HG03571 (cell line): ENCODE results near the gene SAP30BP.

Experiments
- ATAC-seq: cut with Tn5 transposase; IDR thresholded peaks from one replicate; pipeline ENCODE4 v1.9.1; 2021; ENCODE audit not compliant: unreplicated experiment

The SAP30BP gene

DNA sequence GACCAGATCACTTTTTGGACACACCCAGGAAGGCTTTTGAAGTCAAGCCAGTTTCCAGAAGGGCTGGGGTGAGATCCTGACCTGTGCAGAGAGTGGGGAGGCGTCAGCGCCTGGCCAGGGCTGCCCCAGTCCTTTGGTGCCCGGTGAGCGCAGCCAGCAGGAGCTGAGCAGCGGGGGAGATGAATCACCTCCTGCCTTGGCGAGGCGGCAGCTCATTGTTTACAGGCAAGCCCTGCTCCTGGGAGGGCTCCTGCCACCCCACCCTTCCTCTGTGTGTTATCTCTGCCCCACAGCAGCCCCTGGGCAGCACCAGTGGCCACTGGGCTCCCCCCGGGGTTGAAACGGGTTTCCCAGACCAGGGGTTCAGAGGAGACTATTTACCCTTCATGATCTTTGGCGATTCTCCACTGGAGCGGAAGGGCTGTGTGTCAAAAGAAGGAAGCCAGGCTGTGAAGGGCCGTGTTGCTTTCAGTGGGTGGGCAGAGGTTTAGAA, 40.0 kb downstream of the SAP30BP start:
- no peak for ATAC-seq

DNA sequence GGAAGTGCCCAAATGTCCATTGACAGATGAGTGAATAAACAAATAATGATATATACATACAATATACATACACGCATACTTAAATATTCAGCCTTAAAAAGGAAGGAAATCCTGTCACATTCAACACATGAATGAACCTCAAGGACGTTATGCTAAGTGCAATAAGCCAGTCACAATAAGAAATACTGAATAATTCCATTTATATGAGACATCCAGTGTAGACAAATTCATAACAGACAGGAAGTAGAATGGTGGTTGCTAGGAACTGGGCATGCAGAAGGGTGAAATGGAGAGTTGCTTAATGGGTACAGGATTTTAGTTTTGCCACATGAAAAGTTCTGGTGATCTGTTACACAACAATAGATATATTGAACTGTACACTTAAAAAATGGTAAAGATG, 45.3 kb downstream of the SAP30BP start:
- no peak for ATAC-seq

DNA sequence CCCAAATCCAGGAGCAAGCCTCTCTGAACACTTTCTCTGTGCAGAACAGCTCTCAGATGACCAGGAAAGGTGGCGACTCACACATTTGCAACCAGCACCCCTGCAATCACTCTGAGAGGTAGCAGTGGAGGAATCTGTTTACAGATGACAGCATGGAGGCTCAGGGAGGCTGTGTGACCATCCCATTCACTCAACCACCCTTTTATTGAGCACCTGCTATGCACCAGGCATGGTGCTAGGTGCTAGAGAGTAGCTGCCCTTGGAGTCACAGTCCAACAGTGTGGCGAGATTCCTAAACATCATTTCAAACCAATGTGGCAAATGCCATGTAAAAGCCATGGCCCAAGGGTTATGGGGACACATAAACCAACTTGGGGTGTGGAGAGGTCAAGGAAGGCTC, 52.6 kb downstream of the SAP30BP start:
- ATAC-seq = no peak

DNA sequence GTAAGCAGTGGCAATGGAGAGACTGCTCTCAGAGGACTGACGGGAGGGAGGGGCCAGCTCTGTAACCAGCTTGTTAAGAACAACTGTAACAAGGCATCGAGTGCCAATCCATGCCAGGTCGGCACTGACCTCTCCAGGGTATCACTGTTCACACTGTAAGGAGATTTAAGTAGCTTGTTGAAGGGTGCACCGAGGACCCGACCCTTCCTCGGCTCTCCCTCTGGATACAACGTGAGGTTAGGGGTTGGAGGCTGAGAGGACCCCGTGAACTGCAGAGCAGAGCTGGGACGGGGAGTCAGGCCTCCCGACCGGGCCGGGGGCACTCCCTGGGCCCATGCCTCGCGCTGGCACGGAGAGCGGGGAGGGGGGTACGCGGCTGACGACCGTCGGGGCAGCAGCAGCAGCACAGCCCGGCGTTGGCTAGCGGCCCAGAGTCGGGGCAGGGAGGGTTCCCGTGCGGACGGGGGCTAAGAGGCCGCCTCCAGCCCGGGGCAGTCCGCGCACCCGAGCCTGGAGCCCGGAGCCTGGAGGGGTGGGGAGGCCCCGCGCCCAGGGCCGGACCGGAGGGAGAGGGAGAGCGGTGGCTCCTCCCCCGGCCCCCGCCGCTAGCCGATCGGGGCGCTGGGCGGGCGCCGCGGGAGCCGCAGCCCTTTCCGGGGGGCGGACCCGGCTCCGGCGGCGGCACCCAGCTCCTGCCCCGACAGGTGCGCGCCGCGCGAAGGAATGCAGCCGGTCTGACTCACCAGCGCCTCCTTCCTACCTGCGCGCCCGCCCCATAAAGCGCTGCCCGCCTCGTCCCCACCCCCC, 53.7 kb downstream of the SAP30BP start, which contains the start of gene ITGB4:
Gene ITGB4, plus strand, starts transcription at position 804 of the 807 bp plus-strand sequence. CDS start 3,245 bp downstream, outside the sequence.
- ATAC-seq = no peak

DNA sequence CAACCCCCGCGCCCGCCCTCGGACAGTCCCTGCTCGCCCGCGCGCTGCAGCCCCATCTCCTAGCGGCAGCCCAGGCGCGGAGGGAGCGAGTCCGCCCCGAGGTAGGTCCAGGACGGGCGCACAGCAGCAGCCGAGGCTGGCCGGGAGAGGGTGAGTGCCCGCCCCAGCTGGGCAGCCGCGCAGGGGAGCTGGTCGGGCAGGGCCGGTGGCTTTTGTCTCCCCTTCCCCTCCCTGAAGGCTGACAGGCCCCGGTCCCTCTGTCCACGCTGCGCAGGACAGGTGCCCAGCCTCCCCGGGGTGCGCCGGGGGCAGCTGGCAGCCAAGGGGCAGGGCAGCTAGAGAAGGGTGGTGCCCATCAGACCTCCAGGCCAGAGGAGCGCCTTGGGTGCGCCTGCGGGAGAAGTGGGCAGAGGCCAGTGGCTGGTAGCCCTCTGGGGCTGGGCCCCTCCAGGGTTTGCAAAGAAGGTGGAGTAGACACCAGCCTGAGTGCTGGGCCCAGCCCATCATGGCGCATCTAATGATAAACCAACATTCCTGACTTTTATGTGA, 54.4 kb downstream of the SAP30BP start:
- ATAC-seq = no peak

DNA sequence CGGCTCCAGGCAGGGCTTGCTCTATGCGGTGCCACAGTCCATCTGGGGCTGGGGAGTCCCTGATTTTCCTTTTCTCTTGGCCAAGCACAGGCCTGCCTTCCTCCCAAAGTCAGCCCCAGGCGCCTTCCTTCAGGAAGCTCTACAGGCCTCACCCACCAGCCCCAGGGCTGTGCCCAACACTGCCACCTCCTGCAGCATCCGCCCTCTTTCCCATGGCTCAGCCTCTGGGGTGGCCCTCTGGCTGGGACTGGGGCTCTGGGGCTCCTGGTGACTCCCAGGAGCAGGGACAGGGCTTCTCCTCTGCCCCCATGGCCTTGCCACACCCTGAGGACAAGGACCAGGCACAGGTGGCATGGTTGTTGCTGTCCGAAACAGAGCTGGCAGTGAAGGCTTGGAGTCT, 54.9 kb downstream of the SAP30BP start:
- ATAC-seq = no peak

DNA sequence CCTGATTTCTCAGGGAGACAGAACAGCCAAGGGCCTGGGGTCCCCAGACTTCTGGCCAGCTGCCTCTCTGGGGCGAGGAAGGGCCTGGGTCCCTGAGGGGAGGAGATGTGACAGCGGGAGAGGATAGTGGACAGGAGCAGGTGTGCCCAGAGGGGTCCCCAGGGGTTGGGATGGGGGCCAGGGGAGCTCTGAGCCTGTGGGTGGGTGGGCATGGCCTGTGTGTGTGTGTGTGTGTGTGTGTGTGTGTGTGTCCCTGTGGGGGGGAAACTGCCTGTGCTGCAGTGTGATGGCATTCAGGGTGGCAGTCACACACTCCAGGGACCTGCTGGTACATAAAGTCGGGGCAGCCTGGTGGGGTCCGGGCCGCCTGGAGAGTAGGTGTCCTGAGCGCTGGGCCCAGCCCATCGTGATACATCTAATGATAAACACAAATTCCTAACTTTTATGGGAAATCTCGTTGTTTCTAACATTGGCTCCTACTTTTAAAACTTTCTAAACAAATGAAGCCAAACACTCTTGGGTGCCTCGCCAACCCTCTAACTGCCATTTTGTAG, 55.5 kb downstream of the SAP30BP start:
- no peak for ATAC-seq

DNA sequence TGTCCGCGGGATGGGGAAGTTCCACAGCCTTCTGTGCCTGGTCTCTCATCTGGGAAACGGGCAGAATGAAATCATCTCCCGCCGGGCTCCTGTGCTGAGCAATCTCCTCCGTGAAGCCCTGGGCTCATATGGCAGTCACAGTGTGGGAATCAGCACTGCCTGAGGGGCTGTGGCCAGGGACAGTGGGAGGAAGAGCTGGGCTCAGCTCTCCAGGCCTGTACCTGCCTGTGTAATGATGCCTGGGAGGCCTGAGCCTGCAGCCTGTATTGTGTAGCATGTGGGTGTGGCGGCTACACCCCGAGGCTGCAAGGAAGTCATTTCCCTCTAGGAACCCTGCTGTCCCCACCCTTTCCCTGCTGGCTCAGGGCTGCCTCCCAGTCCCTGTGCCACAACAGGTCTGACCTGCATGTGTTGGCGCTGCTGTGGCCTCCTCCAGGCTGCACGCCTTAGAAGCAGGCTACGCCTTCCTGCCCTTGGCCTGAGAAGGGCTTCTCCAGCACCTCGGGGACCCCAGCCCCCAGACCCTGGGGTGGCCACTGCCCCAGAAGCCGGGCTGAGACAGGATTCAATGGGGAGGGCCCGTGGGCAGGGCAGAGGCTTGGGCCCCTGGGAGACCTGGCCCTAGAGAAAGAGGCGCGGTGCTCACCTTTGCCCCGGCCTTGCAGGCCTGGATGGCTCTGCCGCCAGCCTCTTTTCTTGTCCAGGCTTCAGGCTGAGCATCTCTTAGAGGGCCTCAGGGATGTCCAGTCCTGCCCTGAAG, 56.2 kb downstream of the SAP30BP start:
- no peak for ATAC-seq

DNA sequence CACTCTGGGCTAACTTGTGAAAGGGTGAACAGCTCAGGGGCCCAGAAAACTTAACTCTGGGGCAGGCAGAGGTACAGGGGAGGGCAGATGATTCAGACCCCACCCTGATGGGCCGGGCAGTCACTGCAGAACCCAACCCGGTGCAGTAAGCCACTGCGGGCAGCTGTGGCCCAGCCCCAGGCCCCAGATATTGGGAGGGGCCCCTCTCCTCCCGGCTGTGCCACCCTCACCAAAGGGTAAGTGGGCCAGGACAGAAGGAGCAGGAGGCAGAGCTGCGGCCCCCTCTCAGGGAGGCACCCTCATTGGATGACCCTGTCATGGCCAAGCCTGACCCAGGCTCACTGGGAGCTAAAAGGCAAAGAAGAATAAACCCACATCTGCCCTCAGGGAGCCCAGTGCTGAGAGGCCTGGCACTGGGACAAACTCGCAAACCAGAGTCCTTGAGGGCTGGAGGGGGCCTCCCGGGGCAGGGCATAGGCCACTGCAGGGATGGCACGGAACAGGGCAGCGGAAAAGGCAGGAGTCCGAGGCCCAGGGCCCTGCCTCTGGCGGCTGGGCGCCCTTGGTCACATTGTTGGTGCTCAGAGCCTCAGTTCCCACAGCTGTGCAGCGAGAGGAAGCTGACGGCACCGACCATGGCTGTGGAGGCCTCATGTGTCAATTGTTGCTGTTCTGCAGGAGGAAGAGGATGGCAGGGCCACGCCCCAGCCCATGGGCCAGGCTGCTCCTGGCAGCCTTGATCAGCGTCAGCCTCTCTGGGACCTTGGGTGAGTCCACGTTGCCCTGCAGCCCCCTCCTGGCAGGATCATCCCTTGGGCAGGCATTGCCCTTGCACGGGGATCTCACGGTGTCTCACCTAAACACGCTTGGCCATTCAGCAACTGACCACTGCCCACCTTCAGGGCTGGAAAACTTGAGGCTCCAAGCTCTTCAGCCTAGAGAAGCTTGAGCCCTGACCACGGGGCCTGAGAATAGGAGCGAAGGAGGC, 57.2 kb downstream of the SAP30BP start:
- no peak for ATAC-seq

DNA sequence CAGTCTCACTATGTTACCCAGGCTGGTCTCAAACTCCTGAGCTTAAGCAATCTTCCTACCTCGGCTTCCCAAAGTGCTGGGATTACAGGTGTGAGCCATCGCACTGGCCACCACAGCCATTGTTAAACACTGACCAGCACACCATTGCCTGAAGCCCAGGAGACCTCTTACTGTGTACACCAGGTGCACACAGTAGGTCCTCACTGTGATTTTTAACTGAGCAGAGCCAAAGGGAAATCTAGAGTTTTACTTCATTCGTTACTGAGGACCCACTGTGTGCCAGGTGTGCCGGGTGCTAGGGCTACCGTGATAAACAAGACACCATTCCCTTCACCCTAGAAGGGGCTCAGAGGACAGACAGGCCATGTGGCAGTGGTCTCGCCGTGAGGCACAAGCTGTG, 58.4 kb downstream of the SAP30BP start:
- ATAC-seq = no peak

DNA sequence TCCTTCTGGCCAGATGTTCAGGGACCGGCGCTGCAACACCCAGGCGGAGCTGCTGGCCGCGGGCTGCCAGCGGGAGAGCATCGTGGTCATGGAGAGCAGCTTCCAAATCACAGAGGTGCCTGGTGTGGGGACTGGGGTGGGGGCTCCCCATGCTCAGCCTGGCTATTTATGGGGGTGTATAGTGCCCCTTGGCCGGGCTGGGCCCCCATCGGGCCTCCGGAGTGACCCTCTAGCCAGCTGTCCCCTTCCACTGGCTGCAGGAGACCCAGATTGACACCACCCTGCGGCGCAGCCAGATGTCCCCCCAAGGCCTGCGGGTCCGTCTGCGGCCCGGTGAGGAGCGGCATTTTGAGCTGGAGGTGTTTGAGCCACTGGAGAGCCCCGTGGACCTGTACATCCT, 60.3 kb downstream of the SAP30BP start:
- ATAC-seq = no peak

DNA sequence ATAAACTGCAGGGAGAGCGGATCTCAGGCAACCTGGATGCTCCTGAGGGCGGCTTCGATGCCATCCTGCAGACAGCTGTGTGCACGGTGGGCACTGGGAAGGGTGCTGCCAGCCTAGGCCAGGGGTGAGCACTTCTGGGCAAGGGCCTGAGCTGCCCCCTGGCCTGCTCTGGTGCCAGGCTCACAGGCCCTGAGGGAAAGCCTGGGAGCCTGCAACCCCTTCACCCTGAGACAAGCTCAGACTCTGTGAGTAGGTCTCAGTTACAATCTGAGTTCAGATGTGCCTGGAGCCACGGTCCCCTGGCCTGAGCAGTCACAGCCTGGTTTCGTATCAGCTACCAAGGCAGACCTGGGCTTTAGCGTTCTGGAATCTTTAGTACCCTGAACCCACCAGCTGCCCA, 62.2 kb downstream of the SAP30BP start:
- no peak for ATAC-seq

DNA sequence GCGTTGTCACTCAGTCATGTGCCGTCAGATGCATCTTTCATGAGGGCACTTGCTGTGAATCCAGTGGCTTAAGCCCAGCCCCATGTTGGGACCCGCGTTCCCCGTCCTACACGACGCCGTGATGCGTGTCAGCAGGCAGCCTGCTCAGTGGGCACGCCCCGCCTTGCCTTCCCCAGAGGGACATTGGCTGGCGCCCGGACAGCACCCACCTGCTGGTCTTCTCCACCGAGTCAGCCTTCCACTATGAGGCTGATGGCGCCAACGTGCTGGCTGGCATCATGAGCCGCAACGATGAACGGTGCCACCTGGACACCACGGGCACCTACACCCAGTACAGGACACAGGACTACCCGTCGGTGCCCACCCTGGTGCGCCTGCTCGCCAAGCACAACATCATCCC, 62.9 kb downstream of the SAP30BP start:
- no peak for ATAC-seq

DNA sequence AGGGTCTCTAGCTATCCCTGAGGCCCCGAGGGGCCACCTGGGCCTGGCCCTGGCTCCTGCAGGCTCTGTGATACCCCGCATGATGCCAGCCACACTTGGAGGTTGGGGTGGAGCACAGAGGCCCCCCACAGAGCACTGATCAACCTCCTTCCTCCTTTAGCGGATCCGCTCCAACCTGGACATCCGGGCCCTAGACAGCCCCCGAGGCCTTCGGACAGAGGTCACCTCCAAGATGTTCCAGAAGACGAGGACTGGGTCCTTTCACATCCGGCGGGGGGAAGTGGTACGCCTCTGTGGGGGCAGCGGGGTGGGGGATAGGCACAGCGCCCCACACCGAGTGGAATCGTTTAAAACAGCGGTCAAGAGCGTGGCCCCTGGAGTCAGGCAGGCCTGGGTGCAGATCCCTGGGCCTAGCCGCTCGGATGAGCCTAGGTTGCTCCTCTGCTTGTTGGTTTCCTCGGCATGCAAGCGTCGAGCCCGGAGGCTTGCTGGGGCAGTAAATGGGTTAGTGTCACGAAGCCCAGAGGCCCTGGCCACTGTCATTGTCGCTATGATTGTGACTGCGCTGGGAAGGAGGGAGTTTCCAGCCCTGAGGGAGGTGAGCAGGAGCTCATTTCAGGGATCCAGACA, 64.1 kb downstream of the SAP30BP start:
- ATAC-seq = no peak

DNA sequence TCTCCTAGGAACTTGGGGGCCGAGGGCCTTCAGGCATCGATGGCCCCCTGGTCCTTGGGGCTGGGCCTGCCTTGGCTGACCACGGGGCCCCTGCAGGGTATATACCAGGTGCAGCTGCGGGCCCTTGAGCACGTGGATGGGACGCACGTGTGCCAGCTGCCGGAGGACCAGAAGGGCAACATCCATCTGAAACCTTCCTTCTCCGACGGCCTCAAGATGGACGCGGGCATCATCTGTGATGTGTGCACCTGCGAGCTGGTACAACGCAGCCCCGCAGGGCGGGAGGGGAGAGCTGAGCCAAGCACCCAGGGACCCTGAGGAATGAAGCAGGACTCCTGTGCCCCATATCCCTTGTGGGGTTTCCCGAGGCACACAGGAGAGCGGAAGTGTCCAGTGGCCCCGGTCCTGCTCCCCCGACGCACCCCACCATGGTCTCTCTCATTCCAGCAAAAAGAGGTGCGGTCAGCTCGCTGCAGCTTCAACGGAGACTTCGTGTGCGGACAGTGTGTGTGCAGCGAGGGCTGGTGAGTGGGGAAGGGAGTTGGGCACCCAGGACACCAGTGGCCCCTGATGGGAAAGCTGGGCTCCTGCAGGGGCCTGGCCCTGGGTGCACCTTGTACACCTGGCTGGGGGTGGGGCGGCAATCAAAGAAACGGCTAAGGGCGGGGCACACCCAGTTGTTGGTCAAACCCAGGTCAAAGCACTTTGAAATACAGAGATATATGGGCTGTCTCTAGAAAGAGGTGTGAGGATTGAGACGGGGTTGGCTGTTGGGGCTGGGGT, 64.8 kb downstream of the SAP30BP start:
- ATAC-seq = no peak

DNA sequence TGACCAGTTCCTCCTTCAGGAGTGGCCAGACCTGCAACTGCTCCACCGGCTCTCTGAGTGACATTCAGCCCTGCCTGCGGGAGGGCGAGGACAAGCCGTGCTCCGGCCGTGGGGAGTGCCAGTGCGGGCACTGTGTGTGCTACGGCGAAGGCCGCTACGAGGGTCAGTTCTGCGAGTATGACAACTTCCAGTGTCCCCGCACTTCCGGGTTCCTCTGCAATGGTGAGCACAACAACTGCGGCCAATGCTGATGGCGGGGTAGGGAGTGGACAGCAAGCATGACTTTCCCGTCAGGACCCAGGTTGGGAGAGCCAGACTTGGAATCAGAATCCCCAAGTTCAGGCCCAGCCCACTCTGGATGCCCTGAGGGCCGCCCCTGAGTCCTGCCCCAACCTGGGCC, 66.3 kb downstream of the SAP30BP start:
- no peak for ATAC-seq

DNA sequence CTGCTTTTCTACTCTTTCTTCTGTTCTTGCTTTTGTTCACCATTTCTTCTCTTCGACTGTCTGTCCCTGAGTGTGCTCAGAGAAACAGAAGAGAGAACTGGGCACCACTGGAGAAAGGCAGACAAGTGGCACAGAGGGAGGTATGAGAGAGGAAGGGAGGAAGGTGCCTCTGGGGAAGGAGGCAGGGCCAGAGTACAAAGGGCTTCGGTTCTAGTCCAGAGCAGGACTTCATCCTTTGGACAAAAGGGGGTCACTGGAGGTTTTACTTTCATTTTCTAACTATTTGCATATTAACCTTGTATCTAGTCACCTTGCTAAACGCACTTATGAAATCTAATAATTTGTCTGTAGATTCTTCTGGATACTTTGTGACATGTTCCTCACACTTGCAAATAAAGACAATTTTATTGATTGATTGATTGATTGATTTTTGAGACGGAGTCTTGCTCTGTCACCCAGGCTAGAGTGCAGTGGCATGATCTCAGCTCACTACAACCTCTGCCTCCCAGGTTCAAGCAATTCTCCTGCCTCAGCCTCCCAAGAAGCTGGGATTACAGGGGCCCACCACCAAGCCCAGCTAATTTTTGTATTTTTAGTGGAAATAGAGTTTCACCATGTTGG, 67.6 kb downstream of the SAP30BP start:
- ATAC-seq = no peak

DNA sequence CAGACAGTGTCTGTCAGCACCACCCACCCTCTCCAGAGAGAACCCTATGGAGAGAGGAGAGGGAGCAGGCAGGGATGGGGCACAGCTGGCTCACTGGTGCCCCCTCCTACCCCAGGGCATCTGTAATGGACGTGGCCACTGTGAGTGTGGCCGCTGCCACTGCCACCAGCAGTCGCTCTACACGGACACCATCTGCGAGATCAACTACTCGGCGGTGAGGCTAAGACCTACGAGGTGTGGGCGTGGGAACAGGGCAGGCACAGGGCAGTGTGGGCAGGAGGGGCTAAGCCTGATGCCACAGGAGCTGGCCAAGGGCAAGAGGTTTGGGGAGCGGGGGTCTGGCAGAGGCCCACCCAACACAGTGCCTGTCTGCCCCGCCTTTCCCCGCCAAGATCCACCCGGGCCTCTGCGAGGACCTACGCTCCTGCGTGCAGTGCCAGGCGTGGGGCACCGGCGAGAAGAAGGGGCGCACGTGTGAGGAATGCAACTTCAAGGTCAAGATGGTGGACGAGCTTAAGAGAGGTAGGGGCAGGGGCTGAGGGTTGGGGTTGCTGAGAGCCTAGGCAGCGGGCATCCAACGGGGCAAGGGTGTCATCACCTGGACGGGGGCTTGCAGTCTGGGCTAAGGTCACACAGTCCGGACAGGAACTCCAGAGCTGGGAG, 69.2 kb downstream of the SAP30BP start:
- ATAC-seq = no peak
